ENCODE results near the gene ITGB6.
"Not testable (repeated sequence)": the region's sequence is repeated elsewhere in the genome, so short reads cannot be mapped to it uniquely, and the experiment has no call there.

Gene ITGB6

DNA sequence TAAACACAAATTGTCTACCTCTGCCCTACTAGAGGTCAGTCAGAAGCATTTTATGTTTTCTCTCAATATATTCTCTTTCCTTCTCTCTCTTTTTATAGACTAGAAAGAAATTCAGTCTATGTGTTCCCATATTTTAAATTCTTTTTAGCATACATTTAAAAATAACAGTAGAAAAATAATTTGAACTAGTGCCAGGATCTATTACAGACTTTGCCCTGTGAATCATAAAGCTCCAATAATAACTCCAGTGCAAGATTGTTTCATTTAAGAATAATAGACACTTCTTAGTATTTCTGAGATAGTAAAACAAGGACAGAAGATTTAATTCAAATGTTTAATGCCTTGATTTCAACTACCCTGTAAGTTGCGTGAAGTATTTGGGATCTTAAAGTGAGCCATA is 60.1 kb downstream of the ITGB6 start:
- no peak for DNase-seq (ENCODE audit: low read depth in 2 of 2)

DNA sequence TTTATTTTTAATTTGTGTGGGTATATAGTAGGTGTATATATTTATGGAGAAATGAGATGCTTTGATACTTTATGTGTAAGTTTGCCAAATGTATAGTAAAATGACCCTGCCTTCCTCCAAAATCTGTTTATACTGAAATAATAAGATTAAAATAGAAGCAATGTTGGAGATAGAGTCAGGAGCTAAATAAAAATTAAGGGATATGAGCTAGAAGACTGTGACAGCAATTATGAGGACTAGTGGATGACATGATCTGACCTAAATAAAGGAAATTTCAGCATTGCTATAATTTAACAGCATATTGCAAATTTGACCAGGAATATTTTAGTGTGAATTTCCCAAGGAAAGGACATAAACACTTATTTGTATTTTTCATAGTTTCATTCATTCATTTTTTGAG is 60.7 kb downstream of the ITGB6 start:
- DNase-seq (ENCODE audit: low read depth in 2 of 2), result no peak

DNA sequence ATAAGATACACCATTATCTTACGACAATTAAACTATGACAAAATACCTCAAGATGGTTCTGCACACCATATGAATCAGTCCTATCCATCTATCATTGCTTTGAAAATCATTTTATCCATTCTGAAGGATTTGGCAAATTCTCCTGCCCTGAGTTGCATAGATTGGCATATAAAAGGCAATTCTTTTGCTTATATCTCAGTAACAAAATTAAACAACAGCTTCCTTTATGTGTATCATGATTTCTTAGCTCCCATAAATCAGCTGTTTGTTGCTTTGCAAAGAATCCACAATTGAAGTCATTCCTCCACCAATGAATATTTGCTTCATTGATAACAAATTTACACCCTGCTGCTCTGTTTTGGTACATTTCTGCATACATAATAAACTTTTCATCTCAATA is 61.7 kb downstream of the ITGB6 start:
- DNase-seq (ENCODE audit: low read depth in 2 of 2), result no peak

DNA sequence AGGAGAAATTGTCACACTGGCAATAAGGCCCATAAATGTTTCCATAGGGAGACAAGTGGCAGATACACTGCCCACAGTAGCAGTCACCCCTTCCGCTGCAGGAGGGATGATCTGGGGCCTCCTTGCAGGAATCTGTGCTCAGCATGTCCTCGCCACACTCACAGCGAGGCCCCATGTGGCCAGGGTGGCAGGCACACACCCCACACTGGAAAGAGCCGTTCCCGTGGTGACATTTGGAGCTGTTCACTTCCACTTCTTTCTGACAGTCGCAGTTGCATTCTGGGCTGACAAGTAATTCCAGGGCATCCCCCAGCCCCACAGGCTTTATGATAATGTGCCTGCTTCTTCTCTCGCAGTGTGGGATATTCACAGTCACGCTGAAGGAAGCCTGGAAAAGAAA is 62.6 kb downstream of the ITGB6 start:
- DNase-seq (ENCODE audit: low read depth in 2 of 2), result no peak

DNA sequence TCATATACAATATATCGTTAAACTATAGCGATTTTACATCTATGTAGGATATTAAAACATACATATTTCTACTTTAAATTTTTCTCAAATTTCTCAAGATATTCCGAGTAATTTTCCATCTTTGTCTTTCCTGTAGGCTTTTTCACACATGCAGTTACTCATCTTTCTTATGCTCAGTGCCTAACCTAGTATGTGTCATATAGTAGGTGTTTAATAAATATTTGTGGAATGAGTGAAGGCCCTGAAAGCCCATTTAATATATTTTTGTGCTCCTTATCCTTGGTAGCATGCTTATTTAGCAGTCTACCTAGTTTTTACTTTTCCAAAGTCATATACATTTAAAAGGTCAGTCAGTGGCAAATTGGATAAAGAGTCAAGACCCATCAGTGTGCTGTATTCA is 67.3 kb downstream of the ITGB6 start:
- DNase-seq (ENCODE audit: low read depth in 2 of 2), result no peak

DNA sequence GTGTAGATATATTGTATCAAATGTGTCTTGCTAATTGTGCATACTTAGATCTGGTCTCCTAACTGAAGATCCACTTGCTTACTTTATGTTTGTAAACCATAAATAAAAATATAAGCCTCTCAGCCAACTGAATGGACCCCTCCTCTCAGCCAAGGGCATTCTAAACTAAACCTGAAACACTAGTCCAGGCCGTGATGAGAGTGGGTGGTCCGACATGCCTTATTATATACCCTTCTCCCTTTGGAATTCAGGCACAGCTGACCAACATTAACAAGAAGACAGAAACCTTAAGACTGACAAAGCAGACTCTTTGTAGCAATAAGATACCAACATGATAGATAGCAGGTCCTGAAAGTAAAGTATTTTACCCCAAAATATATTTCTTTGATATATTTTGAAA is 73.3 kb downstream of the ITGB6 start:
- DNase-seq (ENCODE audit: low read depth in 2 of 2), result no peak

DNA sequence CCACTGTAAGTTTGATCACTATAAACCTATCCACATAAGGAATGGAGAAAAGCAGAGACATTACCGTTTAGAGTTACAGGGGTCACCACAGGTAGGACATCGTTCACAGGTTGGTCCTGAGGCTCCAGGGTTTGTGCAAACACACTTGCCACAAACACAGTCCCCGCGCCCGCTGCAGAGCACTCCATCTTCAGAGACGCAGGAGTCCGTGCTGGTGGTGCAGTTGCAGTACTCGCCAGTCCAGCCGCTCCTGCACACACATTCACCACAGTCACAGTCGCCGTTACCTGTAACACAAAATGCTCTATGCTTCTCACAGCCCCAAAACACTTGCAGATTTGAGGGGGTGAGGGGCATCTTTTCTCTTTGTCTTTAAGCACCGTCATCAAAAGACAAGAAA is 73.8 kb downstream of the ITGB6 start:
- no peak for DNase-seq (ENCODE audit: low read depth in 2 of 2)

DNA sequence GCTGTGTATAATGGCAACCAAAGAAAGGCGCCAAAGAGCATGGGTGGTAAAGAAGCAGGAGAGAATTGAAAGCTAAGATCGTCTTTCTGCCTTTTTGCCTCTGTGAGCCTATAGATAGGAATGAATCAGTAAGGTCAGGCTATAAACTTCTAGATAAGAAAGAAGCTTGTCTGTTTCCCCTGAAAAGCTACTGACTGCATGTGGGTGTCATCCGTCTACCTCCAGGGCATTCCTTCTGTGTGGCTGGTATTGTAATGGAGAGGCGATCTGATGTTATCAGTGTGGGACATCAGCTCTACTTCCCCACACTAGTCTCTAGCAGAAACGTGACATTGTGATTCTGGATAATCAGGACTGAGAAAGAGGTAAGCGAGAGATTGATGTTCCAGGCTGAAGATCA is 74.2 kb downstream of the ITGB6 start:
- DNase-seq (ENCODE audit: low read depth in 2 of 2), result no peak

DNA sequence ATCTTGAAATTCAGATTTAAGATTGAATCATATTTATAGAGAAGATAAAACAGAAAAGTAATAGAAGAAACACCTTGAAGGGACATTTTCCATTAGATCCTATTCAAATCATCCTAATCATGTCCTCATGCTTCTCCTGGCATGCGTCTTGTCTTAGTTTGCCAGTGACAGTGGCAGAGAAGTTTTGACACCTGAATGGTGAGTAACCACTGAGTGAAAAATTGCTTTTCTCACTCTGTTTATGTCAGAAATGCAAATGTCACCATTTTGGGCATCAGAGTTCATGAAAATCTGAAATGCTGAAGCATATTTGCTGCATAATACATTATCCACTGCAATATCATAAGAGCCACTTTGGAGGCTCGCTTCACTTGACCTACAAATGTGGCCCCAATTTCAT is 74.7 kb downstream of the ITGB6 start:
- no peak for DNase-seq (ENCODE audit: low read depth in 2 of 2)

DNA sequence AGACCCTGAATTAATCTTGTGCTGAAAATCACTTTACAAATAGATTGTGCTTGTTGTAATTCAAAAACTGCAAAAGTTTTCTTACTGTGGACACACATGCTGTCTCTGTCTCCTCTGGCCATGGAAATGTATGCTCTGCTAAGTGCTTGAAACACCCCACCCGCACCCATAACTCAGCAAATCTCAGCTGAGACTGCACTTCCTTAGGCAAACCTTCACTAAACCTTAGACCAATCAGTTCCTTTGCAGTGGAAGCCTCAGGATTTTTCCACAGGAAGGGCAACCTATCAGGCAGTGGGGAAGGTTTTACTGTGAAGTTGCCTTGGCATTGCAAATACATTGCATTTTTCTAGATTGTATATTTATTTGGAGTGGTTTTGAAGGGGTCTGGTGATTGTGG is 75.5 kb downstream of the ITGB6 start:
- DNase-seq (ENCODE audit: low read depth in 2 of 2), result no peak

DNA sequence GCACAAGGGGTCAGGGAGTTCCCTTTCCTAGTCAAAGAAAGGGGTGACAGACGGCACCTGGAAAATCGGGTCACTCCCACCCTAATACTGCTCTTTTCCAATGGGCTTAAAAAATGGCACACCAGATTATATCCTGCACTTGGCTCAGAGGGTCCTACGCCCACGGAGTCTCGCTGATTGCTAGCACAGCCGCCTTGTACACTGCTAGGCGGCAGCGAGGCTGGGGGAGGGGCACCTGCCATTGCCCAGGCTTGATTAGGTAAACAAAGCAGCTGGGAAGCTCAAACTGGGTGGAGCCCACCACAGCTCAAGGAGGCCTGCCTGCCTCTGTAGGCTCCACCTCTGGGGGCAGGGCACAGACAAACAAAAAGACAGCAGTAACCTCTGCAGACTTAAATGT is 85.4 kb downstream of the ITGB6 start:
- DNase-seq (ENCODE audit: low read depth in 2 of 2), result not testable (repeated sequence)

DNA sequence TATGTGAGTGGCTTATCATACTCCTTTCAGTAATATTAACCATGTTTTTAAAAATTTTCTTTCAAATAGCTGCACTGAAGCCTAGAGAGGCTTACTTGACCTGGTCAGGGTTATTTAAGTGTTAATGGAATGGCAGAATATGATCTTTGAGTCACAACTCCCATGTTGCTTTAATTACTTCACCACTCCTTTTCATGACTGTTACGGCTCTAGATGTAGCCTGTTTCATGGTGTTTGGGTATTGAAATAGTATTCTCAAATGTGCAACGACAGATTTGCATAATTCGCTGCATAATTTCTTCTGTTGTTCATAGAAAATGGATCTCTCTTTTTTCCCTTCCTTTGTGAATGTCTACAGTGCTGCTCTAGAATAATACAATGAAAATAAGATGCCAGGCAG is 86.1 kb downstream of the ITGB6 start:
- no peak for DNase-seq (ENCODE audit: low read depth in 2 of 2)

DNA sequence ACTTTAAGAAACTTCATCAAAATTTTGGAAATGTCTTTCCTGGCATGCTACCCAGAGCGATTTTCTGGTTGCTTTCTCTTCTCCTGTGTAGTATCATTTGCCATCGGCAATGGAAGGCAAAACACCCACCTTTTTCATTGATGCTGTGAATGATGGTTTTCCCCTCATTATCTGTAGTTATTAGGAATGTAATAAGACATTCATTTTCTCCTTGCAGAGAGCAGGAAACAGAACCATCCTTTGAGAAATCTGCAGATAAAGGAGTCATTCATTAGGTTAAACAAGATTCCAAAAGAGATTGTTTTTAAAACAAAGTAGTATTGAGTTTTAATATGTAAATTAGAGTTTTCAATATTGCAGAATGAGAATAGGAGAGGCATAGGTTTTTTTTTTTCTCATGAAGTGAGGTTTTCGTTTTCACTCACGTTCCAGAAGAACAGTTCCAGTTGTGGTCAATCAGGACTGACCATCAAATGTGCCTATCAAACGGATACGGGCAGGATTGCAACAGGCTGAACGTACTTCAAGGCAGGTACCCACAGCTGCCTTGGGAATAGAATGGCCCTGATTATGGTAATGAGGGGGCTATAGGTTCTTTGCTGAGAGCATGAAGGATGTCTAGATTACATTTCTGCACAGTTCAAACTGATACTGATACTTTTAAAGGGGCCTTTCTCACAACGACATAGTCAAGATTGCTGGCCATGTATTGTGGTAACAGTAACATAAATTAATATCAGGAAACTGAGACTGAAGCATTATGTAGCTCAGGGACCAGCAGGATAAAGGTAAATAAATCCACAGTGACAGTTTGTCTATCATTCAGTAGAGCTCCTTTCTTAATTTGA is 87.9 kb downstream of the ITGB6 start:
- no peak for DNase-seq (ENCODE audit: low read depth in 2 of 2)

DNA sequence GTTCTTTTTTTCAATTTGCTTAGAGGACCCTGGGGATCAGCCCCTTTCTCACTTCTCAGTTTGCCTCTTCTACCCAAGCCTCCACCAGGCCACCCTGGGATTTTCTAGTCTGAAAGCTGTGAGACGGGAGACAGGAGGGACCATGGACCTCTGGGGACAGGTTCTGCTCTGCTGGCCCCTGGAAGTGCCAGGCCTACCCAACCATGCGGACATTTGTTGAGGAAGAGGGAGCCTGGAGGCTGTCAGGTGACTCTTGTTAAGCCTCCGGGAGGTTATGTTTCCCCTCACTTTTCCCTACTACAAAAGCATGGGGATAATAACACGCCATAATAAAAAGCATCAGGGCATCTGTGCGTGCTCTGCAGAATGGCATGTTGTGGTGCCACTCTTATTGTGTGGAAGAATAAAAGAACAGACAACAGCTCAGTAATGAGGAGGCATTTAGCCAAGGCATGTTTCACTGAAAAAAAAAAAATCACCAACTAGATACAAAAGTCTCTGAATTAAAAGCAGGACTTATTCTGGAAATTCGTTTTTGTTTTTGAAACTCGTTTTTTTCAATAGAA is 89.3 kb downstream of the ITGB6 start:
- DNase-seq (ENCODE audit: low read depth in 2 of 2), result no peak

DNA sequence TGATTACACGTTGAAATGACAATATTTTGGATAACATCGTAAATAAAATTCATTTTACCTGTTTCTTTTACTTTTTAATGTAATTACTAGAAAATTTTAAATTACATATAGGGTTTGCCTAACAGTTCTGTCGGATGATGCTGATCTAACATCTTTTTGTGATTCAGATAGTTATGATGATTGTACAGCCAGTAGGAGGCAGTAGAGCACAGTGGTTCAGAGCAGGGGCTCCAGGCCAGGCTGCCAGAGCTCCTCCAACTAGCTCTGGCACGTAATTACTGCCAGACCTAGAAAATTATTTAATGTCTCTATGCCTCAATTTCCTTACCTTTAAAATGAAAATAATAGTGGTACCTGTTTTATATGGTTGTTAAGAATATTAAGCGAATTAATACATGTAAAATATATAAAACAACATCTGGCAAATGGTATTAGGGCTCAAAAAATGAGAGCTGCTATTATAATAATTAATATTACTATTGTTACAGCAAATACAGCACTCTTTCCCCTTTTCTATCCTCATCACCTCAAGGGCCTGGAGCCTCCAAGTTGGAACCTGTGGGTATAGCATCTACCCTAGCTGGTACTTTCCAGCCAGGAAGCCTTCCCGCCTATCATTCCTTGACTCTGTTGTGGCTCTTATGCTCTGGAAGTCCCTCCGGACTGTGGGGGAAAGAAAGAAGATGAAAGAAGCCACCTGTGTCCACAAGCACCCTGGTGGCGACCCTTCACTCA is 90.0 kb downstream of the ITGB6 start:
- DNase-seq (ENCODE audit: low read depth in 2 of 2), result peak; percentile 6 to 13

DNA sequence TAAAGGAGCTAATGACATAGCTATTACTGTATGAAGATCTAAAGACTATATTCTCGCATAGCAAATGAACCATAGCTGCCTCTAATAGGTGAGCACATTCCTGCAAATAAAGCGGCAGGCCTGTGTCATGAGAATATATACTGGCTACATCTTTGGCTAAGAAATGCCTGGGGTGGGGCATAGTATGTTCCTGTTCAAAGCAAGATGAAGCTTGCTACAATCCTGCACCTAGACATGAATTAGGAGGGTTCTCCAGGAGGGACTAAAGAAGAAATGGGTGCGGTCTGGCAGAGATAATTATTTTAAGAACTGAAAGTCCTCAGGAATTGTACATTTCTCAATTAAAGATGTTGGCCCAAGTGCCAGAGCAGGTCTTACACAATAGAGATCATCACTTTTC is 90.8 kb downstream of the ITGB6 start:
- no peak for DNase-seq (ENCODE audit: low read depth in 2 of 2)

DNA sequence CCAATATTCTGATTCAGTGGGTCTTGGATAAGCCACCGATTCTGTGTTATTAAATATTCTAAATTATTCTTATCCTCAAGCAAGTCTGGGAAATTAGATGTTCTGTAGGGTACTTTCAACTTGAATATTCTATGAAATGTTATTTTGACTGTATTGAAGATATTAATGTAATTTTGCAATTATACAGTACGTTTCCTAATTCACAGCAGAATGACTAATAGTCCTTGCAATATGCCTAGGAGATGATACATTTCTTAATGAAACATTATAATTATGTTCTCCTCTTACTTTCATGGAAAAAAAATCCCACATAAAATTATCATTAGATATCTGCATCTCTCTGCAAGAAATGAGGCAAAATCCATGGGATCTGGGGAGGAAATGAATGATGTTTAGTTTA is 91.4 kb downstream of the ITGB6 start:
- no peak for DNase-seq (ENCODE audit: low read depth in 2 of 2)

DNA sequence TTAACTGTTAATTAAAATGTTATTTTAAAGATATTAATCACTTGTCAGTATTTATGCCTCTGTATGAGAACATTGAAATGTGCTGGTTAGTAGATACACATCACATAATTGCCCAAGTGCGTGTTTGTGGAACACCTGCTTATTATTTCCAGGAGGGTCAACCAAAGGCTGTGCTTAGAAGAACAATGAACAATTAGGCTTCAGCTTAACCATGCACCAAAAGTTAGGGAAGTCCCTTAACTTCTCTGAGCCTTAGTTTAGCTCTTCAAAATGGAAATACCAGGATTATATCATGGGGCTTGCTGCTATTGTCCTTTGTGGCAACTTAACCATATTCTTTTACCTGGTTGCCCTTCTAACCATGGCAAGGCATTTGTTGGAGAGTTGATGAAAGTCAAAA is 94.7 kb downstream of the ITGB6 start:
- DNase-seq (ENCODE audit: low read depth in 2 of 2), result no peak

DNA sequence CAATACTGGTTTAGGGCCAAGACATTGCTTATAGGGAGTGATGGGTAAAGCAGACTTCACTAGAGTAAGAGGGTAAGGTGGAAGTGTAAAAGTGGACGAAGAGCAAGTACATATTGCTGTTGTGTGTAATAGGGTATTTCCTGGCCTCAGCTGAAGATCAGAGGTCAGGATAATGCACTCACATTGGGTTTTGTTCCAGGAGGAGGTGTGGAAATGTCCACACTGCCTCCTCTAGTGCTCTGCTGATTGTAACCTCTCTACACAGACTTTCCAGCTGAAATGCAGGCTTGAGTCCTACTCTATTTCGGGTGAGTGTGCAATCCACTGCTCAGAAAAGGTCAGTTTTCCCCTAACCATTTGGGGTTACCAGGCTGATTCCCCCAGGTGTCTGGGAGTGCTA is 96.0 kb downstream of the ITGB6 start:
- DNase-seq (ENCODE audit: low read depth in 2 of 2), result no peak

DNA sequence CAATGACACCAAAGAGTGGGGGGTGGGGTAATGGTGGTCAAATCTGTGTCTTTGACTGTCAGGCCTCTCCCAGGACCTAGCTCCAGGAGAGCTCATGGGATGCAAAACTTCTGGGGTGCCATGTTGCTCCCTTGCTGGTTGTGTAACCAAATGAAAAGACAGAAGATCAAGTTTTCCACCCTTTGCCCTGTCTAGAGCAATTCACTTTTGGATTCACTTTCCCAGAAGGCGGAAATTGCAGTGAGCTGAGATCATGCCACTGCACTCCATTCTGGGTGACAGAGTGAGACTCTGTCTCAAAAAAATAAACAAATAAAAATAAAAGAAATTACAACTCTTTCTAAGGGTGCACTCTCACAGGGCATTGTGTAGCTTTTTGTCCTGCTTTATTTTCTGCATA is 102.7 kb downstream of the ITGB6 start:
- DNase-seq (ENCODE audit: low read depth in 2 of 2), result no peak

DNA sequence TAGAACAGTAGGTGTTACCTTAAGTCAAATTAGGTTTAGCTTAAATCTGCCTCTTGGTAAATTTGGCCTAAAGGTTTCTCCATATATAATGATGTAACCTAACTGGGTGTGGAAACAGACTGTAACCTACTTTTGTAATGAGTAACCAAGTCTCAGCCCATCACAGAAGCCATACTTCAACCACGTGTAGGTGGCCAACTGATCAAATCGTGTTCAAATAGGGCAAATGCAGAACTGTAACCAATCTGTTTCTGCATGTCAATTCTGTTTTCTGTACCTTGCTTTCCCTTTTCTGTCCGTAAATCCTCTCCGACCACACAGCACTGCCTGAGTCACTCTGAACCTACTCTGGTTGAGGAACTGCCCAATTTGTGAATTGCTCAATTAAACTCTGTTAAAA is 103.7 kb downstream of the ITGB6 start:
- DNase-seq (ENCODE audit: low read depth in 2 of 2), result no peak

DNA sequence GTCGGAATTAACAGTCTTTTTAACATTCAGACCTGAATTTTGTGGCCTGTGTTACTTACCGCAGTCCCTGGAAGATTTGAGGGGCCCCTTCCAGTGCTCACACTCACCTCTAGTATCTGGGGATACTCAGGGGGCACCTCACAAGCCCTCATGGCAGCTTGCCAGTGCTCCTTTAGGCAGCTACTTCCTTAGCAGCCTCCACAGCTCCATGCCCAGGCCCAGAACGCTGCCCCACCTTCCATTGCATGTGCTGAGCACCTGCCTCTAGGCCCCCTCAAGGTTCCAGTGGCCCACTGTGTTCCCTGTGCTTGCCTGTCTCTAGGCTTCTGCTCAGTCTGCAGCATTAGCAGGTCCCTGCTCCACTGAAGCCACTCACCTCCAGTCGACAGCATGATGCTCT is 107.6 kb downstream of the ITGB6 start:
- no peak for DNase-seq (ENCODE audit: low read depth in 2 of 2)

DNA sequence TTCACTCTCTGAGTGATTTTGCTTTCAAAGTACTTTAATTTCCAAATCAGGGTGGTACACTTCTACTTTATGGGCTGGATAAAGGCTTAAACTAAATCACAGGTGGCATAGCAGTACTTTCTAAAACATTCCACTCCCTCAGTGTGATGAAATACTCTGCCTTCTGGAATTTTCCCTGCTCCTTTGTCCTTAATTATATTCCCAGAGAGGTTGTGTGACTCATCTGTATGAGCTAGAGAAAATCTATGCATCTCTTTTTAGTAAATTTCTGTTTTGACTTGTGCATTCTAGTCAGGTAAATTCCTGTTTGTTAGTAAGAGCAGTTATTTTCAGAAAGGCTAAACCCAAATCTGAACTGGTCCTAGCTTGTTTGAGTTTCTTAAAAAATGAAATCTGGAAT is 108.7 kb downstream of the ITGB6 start:
- DNase-seq (ENCODE audit: low read depth in 2 of 2), result no peak

Measured in stimulated activated CD4-positive, alpha-beta T cell treated with anti-CD3 and anti-CD28 coated beads, Interleukin-1b, Interleukin-23, amount 100 ng/mL, for 1 hour (primary cell).